Activated T-helper 17 cell treated with anti-CD3 and anti-CD28 coated beads, Interleukin-2, amount 50 U/mL, for 72 hours (primary cell): Measurements from ENCODE around the gene C18orf32. TPM values are rescaled to one million over a fixed set of nuclear protein-coding genes. Genes with fewer than 3 reads are reported as not detected.

Source experiments
- ATAC-seq: fragments of 150-1000 bp; cut with Tn5 transposase; replicated peaks from 2 replicates; pipeline ENCODE4 v1.10.0; 2021; ENCODE audit warnings: mild to moderate bottlenecking, moderate library complexity
- H3K27ac Mint-ChIP-seq: one replicate; pipeline ENCODE4 v1.8.0; 2022; ENCODE audit warnings: mixed read lengths
- H3K27me3 Mint-ChIP-seq: one replicate; pipeline ENCODE4 v1.8.0; 2022; ENCODE audit warnings: mixed read lengths
- H3K36me3 Mint-ChIP-seq: one replicate; pipeline ENCODE4 v1.8.0; 2022; ENCODE audit warnings: low read depth, mild to moderate bottlenecking, mixed read lengths
- H3K4me1 Mint-ChIP-seq: one replicate; pipeline ENCODE4 v1.8.0; 2022; ENCODE audit warnings: mixed read lengths
- H3K4me3 Mint-ChIP-seq: one replicate; pipeline ENCODE4 v1.8.0; 2022; ENCODE audit warnings: mild to moderate bottlenecking, mixed read lengths
- H3K9me3 Mint-ChIP-seq: one replicate; pipeline ENCODE4 v1.8.0; 2022; ENCODE audit warnings: mixed read lengths
- total RNA-seq, 2 donors: library from RNA; stranded (reverse); gene quantifications; one replicate each; pipeline ENCODE4 v1.2.3, GENCODE V29; 2022

C18orf32 gene
- total RNA-seq, 2 donors from 2014 or later, result 15.6 to 17.4 TPM

DNA sequence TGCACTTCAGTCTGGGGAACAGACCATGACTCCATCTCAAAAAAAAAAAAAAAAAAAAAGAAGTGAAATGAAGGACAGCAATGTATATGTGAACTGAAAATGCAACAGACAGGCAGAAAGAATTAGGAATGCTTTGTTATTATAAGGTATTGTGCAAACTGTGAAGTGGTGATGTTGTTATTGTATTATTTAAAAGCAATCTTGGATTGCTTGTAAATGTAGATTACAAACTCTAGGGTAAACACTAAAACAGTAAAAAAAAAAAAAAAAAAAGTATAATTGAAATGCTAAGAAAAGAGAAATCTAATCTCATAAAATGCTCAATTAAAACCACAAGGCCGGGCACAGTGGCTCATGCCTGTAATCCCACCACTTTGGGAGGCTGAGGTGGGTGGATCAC, 51.9 kb downstream of the C18orf32 start:
- Mint-ChIP-seq H3K4me3 (no peak overlapping the region), H3K36me3 (peaks cover under 1% of the 10 kb centered on the region), H3K27me3 (no peaks in the 10 kb centered on the region), H3K27ac (no peak overlapping the region), H3K9me3 (no peaks in the 10 kb centered on the region), H3K4me1 (peaks cover 10% of the 10 kb centered on the region)
- ATAC-seq, result no peak

DNA sequence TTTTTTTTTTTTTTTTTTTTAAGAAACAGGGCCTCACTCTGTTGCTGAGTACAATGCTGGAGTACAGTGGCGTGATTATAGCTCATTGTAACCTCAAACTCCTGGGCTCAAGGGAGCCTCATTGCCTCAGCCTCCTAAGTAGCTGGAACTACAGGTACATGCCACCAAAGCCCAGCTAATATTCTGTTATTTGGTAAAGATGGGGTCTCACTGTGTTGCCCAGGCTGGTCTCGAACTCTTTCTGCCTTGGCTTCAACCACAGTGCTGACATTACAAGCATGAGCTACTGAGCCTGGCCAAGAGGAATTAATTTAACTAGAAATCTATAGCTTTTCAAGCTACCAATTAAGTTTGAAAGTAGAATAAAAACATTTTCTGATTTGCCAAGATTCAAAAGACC, 54.4 kb downstream of the C18orf32 start:
- Mint-ChIP-seq H3K4me1 (peaks cover 5% of the 10 kb centered on the region), H3K4me3 (no peak overlapping the region), H3K9me3 (no peaks in the 10 kb centered on the region), H3K27me3 (no peaks in the 10 kb centered on the region), H3K36me3 (peaks cover 26% of the 10 kb centered on the region), H3K27ac (no peak overlapping the region)
- ATAC-seq, result no peak

DNA sequence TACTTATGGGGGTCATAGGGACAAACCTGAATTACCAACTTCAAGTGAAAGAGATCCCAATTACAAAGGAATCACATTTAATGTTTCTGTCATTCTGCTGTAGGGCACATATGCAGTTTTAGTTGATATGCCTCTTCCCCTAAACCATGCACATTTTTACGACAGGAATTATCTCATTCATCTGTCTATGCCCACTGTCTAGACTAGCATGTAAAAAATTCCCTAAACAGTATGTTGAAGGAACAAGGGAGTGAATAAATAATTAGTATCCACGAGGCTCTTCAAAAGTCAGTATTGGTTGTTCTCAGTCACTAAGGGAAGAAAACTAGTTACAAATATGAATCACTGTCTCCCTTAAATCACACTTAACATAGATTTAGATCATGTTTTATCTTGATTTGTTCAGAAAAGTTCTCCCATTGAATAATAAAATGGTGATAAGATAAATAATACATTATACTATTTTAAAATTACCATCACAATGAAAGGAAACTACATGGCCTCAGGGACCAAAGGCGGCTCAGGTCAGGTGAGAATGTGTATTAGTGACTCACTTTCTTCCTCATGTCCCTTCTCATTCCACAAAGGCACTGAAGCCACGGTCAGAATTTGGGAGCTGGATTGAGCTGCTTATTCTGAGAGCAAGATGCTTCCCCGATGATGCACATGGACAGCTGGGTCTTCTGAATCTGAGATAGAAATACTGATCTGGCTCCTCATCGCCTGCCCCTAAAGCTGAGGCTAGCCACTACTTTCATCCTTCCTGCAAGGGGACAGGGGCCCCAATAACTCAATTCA, 55.7 kb downstream of the C18orf32 start:
- no peaks in the 10 kb centered on the region for H3K9me3 Mint-ChIP-seq
- H3K27ac Mint-ChIP-seq, result no peak overlapping the region
- H3K36me3 Mint-ChIP-seq, result peaks cover 38% of the 10 kb centered on the region
- no peak overlapping the region for H3K4me3 Mint-ChIP-seq
- H3K4me1 Mint-ChIP-seq, result no peaks in the 10 kb centered on the region
- no peaks in the 10 kb centered on the region for H3K27me3 Mint-ChIP-seq
- no peak for ATAC-seq

Other genes with a start within 250 kb of the C18orf32 start
- gene DYM, start 26.6 kb downstream of the C18orf32 start, total RNA-seq, result 10 to 100 TPM; 77.1 to 81.1 TPM
- 1,000 to 10,000 TPM; 1,803 to 1,918 TPM for gene RPL17, start 5.2 kb upstream of the C18orf32 start, total RNA-seq
- not detected for gene LIPG, start 74.8 kb upstream of the C18orf32 start, total RNA-seq